RPMI7951 (cell line): ENCODE results near the gene ANKH. TPM values are rescaled to one million over a fixed set of nuclear protein-coding genes. Genes with fewer than 3 reads are reported as not detected.

ENCODE experiments used
- DNase-seq: peaks from one replicate; pipeline ENCODE4 v3.0.0-alpha.2; 2012; ENCODE audit warnings: low read depth
- total RNA-seq: library from RNA; depleted of rRNA; stranded (reverse); fragments of >200 nt; shearing (Covaris generic); gene quantifications from 2 replicates; pipeline ENCODE4 v1.2.3, GENCODE V29; 2014

Gene ANKH
- total RNA-seq, 1 experiment from 2014 or later = 70.5 TPM

- DNase-seq = no peak
Observed at GRCh38 chr5:14762549-14763216, 108.9 kb downstream of the ANKH start.

DNA sequence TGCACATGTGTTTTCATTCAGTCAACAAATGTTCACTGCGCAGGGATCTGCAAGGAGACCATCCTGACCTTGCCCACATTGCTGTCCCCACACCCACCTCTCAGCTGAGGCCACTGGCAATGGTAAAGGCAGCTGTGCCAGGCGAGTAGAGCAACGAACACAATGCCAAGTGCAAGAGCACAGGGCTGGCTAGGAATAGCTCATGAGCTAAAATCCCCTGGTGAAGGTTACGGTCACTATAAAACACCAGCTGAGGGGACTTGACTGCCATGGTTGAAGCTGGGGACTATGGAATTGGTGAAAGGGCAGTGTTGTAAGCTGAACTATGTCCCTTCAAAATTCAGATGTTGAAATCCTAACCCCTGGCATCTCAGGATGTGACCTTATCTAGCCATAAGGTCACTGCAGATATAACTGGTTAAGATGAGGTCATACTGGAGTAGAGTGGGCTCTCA is 111.0 kb downstream of the ANKH start:
- DNase-seq = no peak

DNA sequence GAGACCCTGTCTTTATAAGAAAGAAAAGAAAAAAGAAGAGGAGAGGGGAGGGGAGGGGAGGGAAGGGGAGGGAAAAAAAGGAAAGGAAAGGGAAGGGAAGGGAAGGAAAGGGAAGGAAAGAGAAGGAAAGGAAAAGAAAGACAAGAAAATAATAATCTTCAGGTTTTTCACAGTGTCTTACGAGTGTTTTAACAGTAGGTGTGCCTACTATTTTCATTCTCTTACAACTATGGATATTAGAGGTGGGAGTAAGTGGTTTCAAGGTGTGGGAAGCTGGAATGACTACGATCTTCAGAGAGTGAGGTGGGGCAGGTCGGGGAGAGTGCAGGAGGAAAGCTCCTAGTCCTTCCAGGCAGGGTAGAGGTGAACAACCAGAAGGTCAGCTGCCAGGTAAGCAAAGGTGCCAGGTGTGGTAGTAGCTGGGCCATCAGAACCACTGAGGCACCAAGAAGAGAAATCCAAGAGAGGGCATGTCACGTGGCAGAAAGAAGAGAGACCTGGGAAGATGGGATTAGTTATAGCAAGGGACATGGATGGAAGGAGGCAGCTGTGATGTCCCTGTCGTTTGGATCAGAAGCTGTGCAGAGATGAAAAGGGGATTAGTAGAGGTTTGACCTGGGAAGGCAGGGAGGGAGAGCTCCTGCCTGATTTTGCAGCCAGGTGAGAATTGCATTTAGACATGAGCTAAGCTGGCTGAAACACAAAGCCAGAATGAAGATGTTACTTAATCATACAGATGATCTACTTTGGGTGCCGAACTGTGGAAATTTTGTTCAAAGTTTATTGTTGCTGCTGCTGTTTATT is 111.6 kb downstream of the ANKH start:
- DNase-seq = no peak

- no peak for DNase-seq
Observed at GRCh38 chr5:14757850-14758249, 113.7 kb downstream of the ANKH start.

DNA sequence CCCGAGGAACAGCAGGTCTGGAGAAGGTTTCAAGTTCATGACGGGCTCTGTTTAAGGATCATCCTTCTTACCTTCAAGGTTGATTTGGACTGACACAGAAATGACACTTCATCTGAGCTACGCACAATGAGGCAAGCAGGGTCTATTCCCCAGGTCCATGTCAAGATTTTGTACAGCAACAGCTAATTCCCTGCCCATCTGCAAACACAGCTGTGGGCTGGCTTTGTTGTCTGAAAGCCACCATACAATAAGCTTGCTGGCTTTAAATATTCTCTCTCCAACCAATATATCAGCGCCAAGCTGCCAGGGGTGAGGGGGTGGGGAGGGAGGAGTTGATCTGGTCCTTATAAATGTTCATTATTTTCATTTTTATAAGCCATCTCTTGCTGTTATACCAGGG is 115.1 kb downstream of the ANKH start:
- no peak for DNase-seq

DNA sequence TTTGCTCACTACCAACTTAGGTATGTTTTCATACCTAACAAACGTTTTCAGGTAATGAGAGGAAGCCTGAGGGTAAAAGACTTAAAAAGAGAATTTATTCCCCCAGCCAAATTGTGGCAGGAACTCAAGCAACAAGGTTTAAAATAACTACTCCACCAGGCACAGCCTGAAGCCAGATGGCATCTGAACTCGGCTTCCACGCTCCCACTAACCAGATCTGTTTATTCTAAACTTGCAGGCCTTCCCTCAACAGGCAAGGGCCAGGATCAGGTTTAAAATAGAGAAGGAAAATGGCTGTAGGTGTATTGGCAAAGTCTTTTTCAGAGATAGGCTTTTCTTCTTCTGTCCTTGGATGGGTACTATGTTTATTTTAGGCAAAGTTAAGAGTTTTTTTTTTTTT is 117.6 kb downstream of the ANKH start:
- DNase-seq = no peak

GRCh38 chr5:14753292-14753691 is 118.3 kb downstream of the ANKH start:
- no peak for DNase-seq

- DNase-seq = no peak
Observed at GRCh38 chr5:14752497-14753071, 119.0 kb downstream of the ANKH start.

DNA sequence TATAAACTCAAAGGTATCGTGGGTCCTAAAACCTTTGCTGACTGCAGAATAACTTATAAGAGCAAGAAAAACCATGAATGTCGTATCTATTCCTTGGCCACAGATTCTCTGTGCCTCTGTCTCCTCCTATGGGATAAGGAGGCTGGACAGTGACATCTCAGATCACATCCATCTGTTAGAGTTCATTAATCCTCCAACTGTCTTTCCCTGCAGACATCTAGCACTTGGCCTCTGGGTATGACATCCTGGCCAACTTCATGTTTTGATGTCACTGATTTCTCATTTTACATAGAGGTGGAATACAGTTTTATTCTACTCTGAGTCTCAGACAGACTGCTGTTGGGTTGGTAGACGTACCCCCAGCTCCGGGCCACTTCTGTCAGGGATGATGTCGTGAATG is 120.9 kb downstream of the ANKH start:
- DNase-seq = no peak

DNA sequence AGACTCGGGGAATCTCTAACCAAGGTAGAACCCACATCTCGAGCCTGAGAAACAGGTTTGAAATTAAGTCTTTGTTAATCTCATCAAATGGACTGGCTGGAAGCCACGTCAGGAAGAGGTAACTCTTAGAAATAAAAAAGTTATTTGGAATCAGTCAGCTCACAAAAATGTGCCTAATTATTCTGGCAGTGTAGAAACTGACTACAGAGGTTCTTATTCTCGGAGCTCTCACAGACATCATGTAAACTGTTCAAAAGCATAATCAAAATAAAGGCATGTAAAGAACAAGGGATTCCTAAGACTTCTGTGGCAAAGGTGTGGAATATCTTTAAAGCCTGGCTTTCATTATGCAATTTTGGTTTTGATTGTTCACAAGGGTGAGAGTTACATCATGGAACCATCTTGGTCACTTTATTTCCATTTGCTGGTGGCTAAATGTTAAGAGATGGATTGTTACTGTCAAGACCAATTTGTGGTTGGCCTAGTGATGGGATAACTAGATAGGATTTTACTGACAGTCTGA is 121.9 kb downstream of the ANKH start:
- DNase-seq = peak; percentile 52

- no peak for DNase-seq
Observed at GRCh38 chr5:14748180-14748900, 123.2 kb downstream of the ANKH start.

DNA sequence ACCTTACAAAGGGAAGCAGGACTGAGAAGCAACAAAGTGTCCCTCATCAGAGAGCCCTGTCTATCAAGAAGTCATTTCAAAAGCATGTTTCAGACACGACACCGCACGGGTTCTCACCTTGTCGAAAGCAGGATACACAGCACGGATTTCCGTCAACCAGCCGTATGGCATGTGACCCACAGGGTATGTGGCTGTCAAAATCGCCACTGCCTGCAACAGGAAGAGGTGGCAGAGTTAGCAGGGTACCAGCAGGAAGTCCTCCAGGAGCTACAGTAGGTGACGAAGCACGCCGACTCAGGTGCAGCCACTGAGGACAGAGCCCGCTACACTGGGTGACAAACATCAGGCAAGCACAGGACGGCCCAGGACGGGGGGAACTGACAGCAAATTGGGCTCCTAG is 125.8 kb downstream of the ANKH start:
- DNase-seq = no peak

GRCh38 chr5:14745188-14745563 is 126.4 kb downstream of the ANKH start:
- no peak for DNase-seq

DNA sequence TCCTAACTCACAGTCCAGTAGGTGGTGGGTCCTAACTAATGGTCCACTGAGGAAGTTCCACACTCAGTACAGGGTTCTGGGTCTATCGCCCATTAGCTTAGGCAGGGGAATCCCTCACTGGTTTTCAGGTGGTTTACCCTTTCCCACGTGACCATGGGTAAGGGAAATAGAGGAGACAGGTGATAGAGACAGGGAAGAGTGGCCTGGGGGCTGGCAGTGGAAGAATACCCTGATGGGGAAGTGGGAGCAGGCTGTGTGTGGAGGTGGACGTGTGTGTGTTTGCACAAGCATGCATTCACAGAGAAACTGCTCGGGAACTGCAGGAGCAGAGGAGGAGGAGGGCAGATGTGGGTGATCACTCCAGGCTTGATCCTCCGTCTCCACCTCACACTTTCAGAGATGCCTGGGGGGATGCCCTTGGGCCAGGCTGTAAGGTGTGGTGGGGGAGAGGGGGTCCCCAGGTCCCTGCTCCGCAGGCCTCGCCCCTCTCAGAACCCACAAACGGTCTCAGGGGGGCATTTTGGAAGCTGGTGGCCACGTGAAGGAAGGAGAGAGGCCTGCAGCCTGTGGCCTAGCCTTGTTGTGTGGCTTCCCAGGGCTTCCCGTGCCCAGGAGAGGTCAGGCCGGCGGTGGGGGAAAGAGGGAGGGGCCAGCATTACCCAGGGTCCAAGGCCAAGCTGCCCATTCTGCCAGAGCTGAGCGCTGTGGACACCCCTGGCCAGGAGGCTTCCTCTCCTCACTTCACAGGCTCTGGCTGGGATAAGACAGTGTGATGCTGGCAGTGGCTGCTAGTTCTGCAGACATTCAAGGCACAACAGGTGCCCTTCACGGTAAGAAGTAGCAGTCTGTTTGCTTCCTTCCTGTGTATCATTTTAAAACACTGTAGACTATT is 127.0 kb downstream of the ANKH start:
- DNase-seq = no peak

DNA sequence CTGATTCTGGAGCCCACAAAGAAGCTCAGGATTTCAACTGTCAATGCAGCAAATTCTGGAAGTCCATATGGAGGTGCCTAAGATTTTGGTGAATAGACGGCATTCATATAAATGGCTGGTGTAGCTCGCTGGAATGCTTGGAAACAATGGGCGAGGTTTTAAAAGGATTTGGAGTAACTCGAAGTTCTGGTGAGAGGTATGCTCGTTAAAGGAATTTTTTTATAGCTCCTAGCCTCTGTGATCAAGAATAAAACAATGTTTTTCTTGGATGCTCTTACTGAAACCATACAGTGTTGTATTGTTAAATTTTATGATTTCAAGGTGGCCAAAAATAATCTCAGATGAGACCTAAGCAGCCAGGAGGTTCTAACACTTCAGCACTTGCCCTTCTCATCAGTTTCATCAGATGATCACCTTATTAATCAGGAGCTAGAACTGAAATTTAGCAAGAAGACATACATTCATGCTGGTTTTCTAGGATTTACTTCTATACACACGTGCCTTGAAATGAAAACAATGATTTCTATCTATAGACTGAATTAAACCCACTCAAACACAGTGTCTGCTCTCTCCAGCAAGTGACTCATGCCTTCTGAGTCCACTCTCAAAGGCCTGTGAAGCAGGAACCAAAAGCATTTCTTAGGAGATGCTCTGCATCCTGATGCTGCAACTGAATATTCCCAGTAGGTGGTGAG is 127.8 kb downstream of the ANKH start:
- peak; percentile 55 for DNase-seq

GRCh38 chr5:14742498-14742897 is 129.1 kb downstream of the ANKH start:
- DNase-seq = no peak

DNA sequence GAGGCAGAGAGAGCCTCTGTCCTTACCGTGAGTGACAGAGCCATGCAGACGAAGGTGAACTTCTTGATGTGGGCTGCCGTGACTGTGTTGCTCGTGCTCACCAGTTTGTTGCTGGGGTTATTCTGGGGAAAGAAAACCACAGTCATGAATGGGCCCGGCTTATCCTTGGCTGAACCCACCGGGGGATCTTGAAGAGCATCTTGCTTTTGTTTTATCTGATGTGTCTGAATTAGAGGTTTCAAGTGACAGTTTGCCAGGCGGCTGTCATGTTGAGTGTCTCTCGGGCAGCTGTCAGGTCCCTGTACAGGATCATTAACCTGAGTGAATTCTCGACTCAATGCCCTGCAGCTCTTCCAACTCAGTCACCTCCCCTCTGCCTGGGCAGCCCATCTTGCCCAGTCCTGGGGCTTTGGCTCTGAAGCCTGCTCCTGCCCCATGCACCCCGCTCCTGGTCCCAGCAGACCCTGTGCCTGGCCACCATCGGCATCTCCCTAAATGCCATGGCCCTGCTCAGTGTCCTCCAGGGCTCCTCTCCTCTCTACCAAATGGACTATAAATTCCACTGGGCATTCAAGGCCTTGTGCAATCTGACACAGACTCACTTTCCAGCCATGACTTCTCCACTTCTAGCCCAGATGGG is 129.7 kb downstream of the ANKH start:
- DNase-seq = no peak

- DNase-seq = no peak
Observed at GRCh38 chr5:14741131-14741530, 130.4 kb downstream of the ANKH start.

DNA sequence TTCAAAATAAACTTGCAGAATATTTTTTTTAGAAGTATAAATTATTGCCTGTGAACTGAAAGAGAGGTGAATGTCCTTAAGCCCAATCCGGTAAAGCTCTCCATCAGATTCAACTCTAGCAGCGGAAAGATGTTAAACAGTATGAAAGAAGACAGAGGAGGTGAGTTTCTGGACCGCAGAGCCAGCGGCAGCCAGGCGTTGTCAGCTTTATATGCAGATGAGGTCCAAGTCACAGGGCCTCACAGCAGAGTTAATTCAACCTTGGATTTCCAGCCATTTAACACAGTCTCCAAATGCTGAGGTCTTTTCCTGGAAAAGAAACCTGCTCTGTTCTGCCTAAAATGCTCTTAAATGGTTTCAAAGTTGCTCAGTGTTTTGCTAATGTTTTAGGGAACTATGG is 131.6 kb downstream of the ANKH start:
- no peak for DNase-seq

DNA sequence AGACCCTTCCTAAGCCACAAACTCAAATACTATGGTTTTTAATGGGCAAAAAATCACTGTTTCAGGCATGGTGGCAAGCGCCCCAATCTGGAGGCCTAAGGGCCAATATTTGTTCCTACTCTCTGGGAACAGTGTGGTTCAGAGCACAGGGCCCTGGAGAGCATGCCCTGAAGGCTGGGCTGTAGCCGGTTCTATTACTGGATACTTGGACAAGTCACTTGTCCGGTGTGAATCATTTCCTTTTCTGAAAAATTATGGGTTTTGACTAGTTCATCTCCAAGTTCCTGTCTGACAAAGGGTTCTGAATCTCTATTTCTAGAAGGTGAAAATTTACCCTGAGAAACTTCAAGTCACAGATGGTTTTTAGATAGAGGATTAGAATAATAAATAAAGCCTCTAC is 132.0 kb downstream of the ANKH start:
- DNase-seq = peak; percentile 91
